HG03066 (cell line): ENCODE results near the gene MYT1.

Experiments
- ATAC-seq: cut with Tn5 transposase; IDR thresholded peaks from one replicate; pipeline ENCODE4 v1.9.1; 2021; ENCODE audit warnings: low read depth; ENCODE audit not compliant: unreplicated experiment

MYT1 gene

DNA sequence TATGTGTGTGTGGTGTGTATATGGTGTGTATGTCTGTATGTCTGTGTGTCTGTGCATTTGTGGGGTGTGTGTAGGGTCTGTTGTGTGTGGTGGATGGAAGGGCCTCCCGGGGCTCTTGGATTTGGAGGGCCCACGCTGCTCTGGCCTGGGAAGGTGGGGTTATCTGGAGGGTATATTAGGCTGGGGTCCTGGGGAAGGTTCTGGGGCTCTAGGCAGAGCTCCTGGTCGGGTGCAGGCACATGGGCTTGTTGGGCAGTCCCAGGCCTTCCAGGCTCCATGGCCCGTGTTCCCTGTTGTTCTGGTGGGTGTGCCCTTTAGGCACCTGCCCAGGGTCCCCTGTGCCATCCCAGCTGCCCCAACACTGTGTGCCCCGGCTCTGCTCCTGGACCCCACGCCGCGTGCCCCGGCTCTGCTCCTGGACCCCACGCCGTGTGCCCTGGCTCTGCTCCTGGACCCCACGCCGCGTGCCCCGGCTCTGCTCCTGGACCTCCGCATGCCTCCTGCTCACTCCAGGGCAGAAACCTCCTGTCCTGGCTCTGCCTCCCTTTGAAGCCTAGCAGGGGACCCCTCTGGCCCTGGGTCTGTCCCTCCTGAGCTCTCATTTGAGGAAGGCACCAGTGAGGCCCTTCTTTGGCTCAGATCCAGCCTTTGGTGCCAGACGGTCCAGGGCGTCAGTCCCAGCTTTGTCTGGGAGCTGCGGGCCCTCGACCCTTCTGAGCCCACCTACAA is 10.2 kb upstream of the MYT1 start:
- ATAC-seq = no peak

DNA sequence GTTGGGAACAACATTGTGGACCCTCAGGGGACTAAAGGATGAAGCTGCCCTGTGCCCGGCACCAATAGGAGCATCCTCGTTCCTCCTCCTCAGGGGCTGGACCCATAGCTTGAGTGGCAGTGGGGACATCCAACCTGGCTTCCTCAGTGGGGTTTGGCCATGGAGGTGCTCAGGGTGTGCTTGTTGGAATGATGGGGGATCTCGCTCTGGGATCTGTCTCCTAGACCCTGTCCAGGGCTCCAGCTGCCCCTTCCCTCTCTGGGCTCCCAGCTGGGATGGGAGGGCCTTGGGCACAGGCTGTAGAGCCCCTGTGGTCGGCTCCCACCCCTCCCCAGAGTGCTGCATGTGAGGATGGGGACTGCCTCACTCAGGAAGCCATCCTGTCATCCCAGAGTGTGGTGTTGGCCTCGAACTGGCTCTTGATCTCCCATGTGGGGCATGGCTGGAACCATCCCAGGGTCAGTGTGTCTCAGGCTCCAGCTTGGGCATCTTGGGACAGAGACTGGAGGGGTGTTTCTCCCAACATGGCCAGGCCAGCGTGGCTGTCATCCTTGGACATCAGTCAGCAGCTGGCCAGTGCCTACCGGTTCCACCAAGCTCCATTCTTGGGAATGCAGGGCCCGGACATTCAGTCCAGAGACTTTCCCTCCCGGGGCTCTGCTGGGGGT is 9.5 kb upstream of the MYT1 start:
- no peak for ATAC-seq

DNA sequence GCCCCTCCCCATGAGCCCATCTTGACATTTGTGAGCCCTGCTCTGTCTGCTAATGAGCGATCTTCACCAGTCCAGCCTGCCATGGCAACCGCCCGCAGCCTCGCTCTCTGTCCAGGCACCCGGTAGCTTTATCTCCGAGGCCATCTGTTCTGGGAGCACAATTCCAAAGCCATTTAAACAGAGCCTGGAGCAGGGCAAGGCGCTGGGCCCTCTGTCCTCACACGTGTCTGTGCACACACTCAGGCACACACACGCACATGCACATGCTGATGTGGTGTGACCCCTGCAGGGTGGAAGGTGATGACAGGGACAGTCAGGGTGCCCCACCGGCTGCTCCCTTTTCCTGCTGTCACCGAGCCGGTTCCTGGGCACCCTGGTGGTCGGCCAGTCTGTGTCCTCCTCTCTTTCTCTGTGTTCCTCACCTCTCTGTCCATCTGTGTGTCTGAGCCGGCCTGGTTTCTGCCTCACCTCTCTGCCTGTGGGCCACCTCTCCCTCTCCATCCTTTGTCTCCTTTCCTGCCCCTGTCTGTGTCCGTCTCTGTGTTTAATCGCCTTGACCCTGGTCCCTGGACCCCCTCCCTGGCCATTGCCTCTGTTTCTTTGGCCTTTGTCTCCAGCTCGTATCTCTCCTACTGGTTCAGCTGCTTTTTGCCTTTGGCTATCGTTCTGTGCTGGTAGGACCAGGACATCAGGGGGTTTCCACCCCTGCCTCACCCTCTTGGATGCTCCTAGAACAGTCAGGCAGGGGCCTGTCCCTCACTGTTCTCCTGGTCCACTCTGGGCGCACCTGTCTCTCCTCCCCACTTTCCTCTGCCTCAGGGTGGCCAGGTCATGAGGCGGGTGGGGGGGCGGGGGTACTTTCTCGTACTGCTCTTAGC is 8.8 kb upstream of the MYT1 start:
- ATAC-seq = no peak

DNA sequence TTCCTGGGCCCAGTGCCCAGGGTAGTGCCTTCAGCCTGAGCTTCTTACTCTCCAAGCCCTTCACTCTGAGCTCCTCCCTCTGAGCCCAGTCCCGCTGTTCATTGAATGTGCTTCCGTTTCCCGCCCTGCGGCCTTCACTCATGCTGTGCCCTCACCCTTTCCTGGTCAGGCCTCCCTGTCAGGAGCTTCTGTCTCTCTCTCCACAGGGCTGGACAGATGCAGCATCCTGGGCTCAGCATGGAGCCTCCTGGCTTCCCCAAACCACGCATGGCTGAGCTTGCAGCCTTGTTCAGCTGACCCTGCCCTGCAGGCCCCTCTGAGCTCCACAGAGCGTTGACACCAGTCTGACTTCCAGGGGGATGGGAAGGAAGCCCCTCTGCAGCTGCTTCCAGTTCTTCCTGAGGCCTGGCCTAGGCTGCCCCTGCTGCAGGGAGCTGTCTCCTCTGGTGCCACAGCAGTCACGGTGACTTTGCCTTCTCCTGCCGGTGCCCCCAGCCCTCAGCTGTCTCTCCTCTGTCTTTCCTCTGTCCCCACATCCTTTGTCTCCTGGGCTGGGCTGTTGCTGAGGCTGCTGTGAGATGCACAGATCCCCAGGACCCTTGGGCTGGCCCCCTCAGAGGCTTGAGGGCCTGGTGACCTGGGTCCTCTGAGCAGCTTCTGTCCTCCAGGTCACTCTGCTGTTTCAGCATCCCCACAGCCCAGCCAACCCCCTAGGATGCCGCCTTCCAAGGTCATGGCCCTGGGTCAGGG is 7.9 kb upstream of the MYT1 start:
- ATAC-seq = no peak

DNA sequence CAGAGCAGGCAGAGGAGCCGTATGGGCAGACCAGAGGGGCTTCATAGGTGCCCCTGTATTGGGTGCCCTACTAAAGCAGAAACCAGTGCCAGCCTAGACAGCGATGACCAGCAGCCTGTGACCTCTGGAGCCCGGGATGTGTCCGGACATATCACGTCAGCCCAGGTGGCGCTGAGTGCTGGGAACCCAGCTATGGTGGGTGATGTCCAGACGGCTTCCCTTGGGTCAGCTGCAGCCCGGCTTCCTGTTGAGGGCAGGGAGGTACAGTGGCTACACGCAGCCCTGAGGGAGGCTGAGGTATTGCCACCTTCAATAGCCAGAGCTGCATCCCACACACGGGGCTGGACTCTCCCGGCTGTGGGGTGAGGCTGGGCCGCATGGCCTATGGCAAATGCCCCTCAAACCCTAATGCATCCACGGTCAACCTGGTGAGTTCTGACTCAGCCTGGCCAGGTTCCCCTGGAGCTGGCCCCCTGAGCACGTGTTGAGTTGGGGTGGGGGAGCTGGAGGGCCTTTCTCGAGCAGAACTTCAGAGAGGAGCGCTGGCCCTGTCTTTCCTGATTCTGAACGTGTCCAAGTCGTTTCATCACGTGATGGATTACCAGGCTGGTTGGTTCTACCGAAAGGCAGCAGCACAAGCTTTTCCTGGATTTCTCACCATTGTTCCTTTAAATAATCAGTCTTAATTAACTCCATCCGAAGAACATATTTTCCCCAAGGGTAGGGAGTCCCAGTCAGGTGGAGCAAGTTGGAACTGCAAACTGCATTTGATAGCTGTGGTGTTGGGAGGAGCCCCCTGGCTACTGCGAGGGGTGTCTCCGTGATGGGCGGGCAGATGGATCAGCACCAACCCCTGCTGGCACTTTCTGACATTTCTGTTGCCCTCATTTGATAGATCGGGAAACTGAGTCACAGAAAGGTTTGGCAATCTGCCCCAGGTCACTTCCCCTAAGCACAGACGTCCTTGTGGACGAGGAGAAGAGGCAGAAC is 7.1 kb upstream of the MYT1 start:
- no peak for ATAC-seq

DNA sequence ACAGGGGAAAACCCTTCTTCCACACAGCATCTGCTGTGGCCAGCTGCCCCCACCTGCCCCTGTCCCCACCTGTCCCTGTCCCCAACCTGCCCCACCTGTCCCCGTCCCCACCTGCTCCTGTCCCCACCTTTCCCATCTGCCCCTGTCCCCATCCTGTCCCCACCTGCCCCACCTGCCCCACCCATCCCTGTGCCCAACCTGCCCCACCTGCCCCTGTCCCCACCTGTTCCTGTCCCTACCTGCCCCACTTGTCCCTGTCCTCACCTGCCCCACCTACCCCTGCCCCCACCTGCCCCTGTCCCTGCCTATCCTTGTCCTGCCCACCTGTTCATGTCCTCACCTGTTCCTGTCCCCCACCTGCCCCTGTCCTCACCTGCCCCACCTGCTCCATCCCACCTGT is 6.4 kb upstream of the MYT1 start:
- no peak for ATAC-seq

DNA sequence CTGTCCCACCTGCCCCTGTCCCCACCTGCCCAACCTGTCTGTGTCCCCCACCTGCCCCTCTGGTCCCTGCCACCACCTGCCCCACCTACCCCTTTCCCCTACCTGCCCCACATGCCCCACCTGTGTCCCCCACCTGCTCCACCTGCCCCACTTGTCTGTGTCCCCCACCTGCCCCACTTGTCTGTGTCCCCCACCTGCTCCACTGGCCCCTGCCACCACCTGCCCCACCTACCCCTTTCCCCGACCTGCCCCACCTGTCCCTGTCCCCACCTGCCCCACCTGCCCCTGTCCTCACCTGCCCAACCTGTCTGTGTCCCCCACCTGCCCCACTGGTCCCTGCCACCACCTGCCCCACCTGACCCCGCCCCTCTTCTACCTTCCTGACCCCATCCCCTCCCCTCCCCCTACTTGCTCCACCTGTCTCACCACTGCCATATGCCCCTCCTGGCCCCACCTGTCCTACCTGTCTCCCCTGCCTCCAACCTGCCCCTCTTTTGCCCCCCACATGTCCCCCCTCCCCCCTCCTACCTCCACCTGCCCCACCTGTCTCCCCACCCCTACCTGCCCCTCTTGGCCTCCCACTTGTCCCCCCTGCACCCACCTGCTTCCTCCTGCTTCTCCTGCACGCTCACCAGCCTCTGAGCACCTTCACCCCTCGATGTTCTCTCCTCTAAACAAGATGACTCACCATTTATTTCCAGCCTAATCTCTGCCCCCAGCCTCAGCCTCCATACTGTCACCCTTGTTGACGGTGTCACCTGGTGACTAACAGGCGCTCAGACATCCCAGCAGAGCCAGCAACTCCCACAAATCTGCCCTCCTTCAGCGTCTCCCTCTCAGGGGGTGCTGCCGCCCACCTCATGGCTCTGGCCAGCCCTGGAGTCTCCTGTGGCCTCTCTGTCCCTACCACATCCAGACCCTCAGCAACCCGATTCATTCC is 5.6 kb upstream of the MYT1 start:
- ATAC-seq = no peak

DNA sequence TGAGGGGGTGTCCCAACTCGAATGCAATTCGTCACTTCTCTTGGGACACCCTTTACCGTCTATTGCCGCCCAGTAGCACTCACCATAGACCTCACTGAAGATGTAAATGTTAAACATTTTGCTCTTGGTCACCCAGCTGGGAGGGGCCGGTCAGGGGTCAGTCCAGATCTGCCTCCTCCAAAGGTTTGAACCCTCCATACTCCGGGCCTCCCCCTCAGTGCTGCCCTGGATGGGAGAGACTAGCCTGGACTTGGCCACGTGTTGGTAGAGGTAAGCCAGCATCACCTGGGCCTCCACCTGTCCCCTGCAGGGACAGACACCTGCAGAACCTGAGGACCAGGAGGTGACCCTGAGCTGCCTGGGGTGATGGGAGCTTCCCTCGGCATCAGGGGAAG is 5.0 kb upstream of the MYT1 start:
- no peak for ATAC-seq

DNA sequence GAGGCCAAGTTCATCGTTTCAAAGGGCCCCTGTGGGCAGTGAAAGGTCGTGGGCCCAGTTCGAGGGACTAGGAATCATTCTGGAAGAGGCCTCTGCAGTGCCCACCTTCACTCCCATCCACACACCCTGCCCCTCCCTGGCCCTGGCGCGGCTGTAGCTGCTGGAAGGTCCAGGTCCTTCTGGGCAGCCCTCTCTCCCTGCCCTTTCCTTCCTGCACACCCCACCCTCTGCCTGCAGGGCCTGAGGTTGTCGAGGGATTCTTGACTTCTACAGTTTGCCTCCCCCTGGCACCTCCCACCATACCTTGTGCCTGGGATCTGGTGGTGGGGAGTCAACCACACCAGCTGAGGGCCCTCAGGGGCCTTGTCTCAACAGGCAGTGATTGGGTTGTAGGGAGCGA is 4.5 kb upstream of the MYT1 start:
- ATAC-seq = no peak

DNA sequence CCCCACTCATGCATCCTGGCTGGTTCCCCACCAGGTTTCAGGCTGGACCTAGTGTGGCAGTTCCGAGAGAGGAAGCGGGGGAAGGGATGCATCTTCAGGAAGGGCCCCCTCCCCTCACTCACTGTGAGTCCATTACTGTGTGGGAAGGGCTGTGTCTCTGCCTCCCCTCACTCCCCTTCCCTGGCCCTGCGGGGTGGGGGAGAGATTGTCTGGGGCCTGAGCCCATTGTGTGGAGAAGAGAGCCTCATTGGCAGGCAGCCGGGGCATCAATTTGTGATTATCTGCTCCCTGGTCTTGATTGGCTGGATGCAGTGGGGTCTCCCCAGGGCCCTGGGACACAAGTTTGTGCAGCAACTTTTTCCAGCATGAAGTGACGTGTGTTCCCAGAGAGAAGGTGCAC is 4.1 kb upstream of the MYT1 start:
- no peak for ATAC-seq

DNA sequence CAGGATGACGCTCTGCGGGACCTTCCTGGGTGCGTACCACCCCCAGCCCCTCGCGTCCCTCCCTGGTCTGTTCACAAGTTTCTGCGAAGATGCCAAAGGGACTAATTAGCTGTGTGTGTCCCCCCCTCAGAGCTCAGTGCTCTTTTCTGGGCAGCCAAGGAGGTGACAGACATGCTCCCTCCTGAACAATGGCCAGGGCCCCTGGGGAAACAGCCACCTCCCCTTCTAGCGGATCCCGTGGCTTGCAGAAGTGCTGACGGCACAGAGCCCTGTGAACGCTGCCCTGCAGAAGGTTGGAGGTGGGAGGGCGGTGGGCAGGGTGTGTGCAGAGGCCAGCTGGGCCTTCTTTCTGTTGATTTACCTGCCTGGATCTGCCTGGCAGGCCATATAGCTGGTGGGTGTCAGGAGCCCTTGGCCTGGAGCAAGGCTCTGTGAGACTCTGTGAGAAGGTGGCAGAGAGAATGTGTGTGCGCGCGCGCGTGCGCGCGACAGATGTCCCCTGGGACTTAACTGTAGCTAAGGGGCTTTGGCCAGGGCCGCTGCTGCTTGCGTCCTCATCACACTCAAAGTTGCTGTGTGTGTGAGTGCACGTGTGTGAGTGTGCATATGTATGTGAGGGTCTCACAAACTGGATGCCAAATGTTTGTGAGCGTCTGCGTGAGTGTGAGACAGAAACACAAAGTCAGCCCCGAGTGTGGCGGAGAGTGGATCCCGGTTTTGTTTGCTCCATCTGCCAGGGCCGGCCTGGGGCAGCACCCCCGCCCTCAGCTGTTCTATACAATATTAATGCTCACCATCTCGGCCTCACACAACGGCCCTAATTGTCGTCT is 3.5 kb upstream of the MYT1 start:
- no peak for ATAC-seq

DNA sequence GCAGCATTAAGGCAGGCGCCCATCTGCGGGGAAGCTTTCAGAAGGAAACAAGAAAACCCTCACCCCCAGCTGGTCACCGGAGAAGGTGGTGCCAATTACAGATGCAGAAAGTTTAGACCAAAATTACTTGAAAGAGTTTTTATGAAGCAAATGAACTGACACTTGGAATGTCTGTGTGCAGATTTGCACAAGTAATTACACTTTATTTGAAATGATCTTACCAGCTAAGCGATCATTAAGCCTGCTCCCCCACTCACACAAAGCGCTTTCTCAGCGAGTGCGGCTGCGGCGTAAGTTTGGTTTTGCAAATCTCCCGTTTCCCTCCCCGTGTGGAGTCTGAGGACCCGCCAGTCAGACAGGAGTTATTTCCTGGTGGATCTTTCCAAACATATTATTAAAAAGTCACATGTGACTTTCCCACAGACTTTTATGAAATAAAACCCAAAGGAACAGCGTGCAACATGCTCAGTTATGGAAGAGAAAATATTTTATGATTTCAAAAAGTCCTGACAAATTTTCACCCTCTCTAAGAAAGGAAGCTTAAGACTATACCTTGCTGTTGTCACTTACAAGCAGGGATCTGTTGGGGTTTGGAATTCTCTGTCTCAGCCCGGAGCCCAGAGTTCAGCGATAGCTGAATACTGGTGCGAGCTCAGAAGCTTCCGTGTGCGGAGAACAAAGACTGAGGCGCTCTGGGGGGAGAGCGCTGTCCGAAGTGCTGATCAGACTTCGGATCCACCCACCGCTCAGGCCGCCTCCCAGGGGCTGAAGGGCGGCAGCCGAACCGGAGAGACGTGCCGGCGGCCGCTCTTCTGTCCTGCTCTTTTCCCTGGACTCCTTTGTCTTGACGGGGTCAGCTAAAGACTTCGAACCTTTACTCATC is 2.7 kb upstream of the MYT1 start:
- no peak for ATAC-seq

DNA sequence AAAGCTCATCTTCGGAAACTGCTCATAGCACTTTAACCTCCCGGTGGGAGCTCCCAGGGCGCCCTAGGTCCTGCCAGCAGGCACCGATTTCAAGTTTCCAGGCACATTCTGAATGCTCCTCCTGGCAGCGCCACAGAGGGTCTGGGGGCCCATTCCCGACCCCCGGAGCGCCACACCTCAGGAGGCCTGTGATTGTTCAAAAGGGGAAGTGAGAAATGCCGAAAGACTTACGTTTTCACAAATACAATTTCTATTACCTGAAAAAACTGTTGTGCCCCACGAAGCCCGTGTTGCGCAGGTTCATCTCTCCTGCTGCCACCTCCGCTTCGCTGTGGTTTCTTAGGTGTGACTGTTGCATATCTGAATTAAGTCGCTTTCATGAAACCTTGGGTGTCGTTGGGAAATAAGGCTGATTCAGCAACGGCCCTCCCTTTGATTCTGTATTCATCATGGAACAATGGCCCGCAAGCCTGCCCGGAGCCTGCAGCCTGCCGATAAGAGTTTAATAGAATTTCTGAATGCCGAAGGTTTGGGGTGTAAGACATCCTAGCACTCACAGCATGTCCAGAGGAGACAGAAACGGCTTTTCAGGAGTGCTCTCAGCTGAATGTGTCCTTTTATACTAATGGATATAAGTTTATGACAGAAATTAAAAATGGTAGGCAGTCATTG is 1.9 kb upstream of the MYT1 start:
- ATAC-seq = no peak

DNA sequence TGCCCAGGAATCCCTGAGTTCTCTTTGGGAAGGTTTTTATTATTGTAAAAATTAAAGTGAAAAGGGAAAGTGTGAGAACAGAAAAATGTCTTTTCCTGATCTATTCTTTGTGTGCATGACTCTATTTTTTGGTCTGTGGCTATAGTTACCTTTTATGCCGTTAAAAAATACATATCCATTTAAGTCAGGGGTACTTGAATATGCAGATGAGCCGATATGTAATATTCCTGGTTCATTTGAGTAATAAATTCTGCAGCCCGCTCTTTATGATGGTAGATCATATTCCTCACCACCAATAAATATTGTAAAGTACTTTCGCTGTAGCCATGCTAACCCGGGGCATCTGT is 503 bp upstream of the MYT1 start:
- no peak for ATAC-seq

DNA sequence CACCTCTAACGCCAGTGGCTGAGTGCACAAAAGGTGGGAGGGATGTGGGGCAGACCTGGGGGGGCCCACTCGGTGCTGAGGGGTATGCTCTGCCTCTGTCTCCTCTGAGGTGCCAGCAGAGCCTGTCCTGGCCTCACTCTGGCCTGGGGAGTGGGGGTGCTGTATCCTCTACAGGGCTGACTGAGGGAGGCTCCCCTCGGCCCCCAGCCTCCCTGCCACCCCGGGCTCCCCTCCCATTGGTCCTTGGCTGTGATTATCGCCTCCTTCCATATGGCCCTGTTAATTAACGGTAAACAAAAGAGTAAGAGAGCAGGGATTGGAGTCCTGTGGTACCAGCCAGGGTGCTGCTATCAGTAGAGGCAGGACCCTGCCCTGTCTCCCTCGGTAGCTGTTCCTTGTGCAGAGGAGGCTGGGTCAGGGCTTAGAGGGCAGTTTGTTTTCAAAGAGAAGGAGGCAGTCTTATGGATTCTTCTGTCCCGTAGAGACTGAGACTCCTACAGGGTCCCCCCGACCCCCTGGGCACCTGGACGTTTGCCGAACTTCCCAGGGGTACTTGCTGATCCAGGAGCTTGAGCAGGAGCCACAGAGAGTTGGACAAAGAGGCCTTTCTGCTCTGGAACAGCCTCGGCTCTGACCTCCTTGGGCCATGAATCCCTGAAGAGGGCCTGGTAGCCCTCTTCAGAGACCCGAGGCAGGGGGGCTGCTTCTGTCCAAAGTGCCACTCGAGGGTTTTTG is 1.8 kb downstream of the MYT1 start:
- ATAC-seq = no peak
